ENCODE results near the gene RMC1.
"Not testable (repeated sequence)": the region's sequence is repeated elsewhere in the genome, so short reads cannot be mapped to it uniquely, and the experiment has no call there.

Gene RMC1

GRCh38 chr18:23471486-23471885 is 31.8 kb upstream of the RMC1 start:
- Histone ChIP-seq H3K4me1 (ENCODE audit: control insufficient read depth, insufficient read depth, low read length) (no peaks in the 10 kb centered on the region), H3K4me3 (ENCODE audit: low read length) (no peak overlapping the region), H3K27ac (ENCODE audit: low read length) (no peak overlapping the region), H3K27me3 (ENCODE audit: control insufficient read depth, insufficient read depth, low read length) (no peaks in the 10 kb centered on the region), H3K9me3 (ENCODE audit: control insufficient read depth, insufficient read depth, low read length) (no peaks in the 10 kb centered on the region), H3K36me3 (ENCODE audit: control insufficient read depth, insufficient read depth, low read length) (no peaks in the 10 kb centered on the region)
- no peak for DNase-seq (ENCODE audit: low read depth, low spot score)
- WGBS (ENCODE audit: insufficient coverage, insufficient read length), result 100% methylated on average over 4 of the region's 6 CpGs

GRCh38 chr18:23479829-23480505 is 23.3 kb upstream of the RMC1 start:
- WGBS (ENCODE audit: insufficient coverage, insufficient read length), result no CpG with 5 or more reads among the region's 3 CpGs
- H3K36me3 ChIP-seq (ENCODE audit: control insufficient read depth, insufficient read depth, low read length), result peaks cover 2% of the 10 kb centered on the region; the same call in 1 of the 2 replicates
- H3K4me3 ChIP-seq (ENCODE audit: low read length), result no peak overlapping the region
- H3K27ac ChIP-seq (ENCODE audit: low read length), result no peak overlapping the region
- H3K4me1 ChIP-seq (ENCODE audit: control insufficient read depth, insufficient read depth, low read length), result peaks cover 2% of the 10 kb centered on the region; the same call in 1 of the 2 replicates
- no peak for DNase-seq (ENCODE audit: low read depth, low spot score)
- no peaks in the 10 kb centered on the region for H3K27me3 ChIP-seq (ENCODE audit: control insufficient read depth, insufficient read depth, low read length)
- no peaks in the 10 kb centered on the region for H3K9me3 ChIP-seq (ENCODE audit: control insufficient read depth, insufficient read depth, low read length)

GRCh38 chr18:23484561-23485182 is 18.6 kb upstream of the RMC1 start:
- H3K27me3 ChIP-seq (ENCODE audit: control insufficient read depth, insufficient read depth, low read length), result no peaks in the 10 kb centered on the region
- H3K9me3 ChIP-seq (ENCODE audit: control insufficient read depth, insufficient read depth, low read length), result no peaks in the 10 kb centered on the region
- H3K4me3 ChIP-seq (ENCODE audit: low read length), result no peak overlapping the region
- no peak for DNase-seq (ENCODE audit: low read depth, low spot score)
- H3K4me1 ChIP-seq (ENCODE audit: control insufficient read depth, insufficient read depth, low read length), result peaks cover 2% of the 10 kb centered on the region
- H3K36me3 ChIP-seq (ENCODE audit: control insufficient read depth, insufficient read depth, low read length), result no peaks in the 10 kb centered on the region
- H3K27ac ChIP-seq (ENCODE audit: low read length), result no peak overlapping the region
- no CpG with 5 or more reads among the region's 8 CpGs for WGBS (ENCODE audit: insufficient coverage, insufficient read length)

GRCh38 chr18:23485386-23485785 is 17.9 kb upstream of the RMC1 start:
- no peaks in the 10 kb centered on the region for H3K27me3 ChIP-seq (ENCODE audit: control insufficient read depth, insufficient read depth, low read length)
- no peaks in the 10 kb centered on the region for H3K9me3 ChIP-seq (ENCODE audit: control insufficient read depth, insufficient read depth, low read length)
- no CpG with 5 or more reads among the region's 7 CpGs for WGBS (ENCODE audit: insufficient coverage, insufficient read length)
- peaks cover 2% of the 10 kb centered on the region for H3K4me1 ChIP-seq (ENCODE audit: control insufficient read depth, insufficient read depth, low read length)
- H3K27ac ChIP-seq (ENCODE audit: low read length), result no peak overlapping the region
- DNase-seq (ENCODE audit: low read depth, low spot score), result no peak
- H3K4me3 ChIP-seq (ENCODE audit: low read length), result no peak overlapping the region
- no peaks in the 10 kb centered on the region for H3K36me3 ChIP-seq (ENCODE audit: control insufficient read depth, insufficient read depth, low read length)

- WGBS (ENCODE audit: insufficient coverage, insufficient read length), result no CpG with 5 or more reads among the region's 14 CpGs
- Histone ChIP-seq H3K4me3 (ENCODE audit: low read length) (no peak overlapping the region), H3K9me3 (ENCODE audit: control insufficient read depth, insufficient read depth, low read length) (no peaks in the 10 kb centered on the region), H3K4me1 (ENCODE audit: control insufficient read depth, insufficient read depth, low read length) (peaks cover 2% of the 10 kb centered on the region), H3K36me3 (ENCODE audit: control insufficient read depth, insufficient read depth, low read length) (no peaks in the 10 kb centered on the region), H3K27ac (ENCODE audit: low read length) (no peak overlapping the region), H3K27me3 (ENCODE audit: control insufficient read depth, insufficient read depth, low read length) (no peaks in the 10 kb centered on the region)
- DNase-seq (ENCODE audit: low read depth, low spot score), result no peak
Observed at GRCh38 chr18:23487738-23488570, 15.4 kb upstream of the RMC1 start.

GRCh38 chr18:23489586-23489985 is 13.7 kb upstream of the RMC1 start:
- not testable (repeated sequence) for H3K27ac ChIP-seq (ENCODE audit: low read length); H3K36me3 ChIP-seq (ENCODE audit: control insufficient read depth, insufficient read depth, low read length); H3K4me1 ChIP-seq (ENCODE audit: control insufficient read depth, insufficient read depth, low read length); DNase-seq (ENCODE audit: low read depth, low spot score); H3K9me3 ChIP-seq (ENCODE audit: control insufficient read depth, insufficient read depth, low read length); H3K27me3 ChIP-seq (ENCODE audit: control insufficient read depth, insufficient read depth, low read length); H3K4me3 ChIP-seq (ENCODE audit: low read length)
- no CpG with 5 or more reads among the region's 5 CpGs for WGBS (ENCODE audit: insufficient coverage, insufficient read length)

GRCh38 chr18:23493654-23494053 is 9.7 kb upstream of the RMC1 start:
- H3K4me1 ChIP-seq (ENCODE audit: control insufficient read depth, insufficient read depth, low read length), result no peaks in the 10 kb centered on the region
- no peak for DNase-seq (ENCODE audit: low read depth, low spot score)
- whole genome bisulfite sequencing (ENCODE audit: insufficient coverage, insufficient read length), result no CpG with 5 or more reads among the region's 1 CpG
- no peaks in the 10 kb centered on the region for H3K27me3 ChIP-seq (ENCODE audit: control insufficient read depth, insufficient read depth, low read length)
- H3K36me3 ChIP-seq (ENCODE audit: control insufficient read depth, insufficient read depth, low read length), result no peaks in the 10 kb centered on the region
- H3K4me3 ChIP-seq (ENCODE audit: low read length), result no peak overlapping the region
- no peaks in the 10 kb centered on the region for H3K9me3 ChIP-seq (ENCODE audit: control insufficient read depth, insufficient read depth, low read length)
- H3K27ac ChIP-seq (ENCODE audit: low read length), result no peak overlapping the region

GRCh38 chr18:23494992-23495391 is 8.3 kb upstream of the RMC1 start:
- no CpG with 5 or more reads among the region's 1 CpG for WGBS (ENCODE audit: insufficient coverage, insufficient read length)
- Histone ChIP-seq H3K4me3 (ENCODE audit: low read length) (no peak overlapping the region), H3K9me3 (ENCODE audit: control insufficient read depth, insufficient read depth, low read length) (no peaks in the 10 kb centered on the region), H3K4me1 (ENCODE audit: control insufficient read depth, insufficient read depth, low read length) (no peaks in the 10 kb centered on the region), H3K36me3 (ENCODE audit: control insufficient read depth, insufficient read depth, low read length) (no peaks in the 10 kb centered on the region), H3K27ac (ENCODE audit: low read length) (no peak overlapping the region), H3K27me3 (ENCODE audit: control insufficient read depth, insufficient read depth, low read length) (no peaks in the 10 kb centered on the region)
- DNase-seq (ENCODE audit: low read depth, low spot score), result no peak

- no peak for DNase-seq (ENCODE audit: low read depth, low spot score)
- Histone ChIP-seq H3K27ac (ENCODE audit: low read length) (no peak overlapping the region), H3K36me3 (ENCODE audit: control insufficient read depth, insufficient read depth, low read length) (no peaks in the 10 kb centered on the region), H3K27me3 (ENCODE audit: control insufficient read depth, insufficient read depth, low read length) (no peaks in the 10 kb centered on the region), H3K9me3 (ENCODE audit: control insufficient read depth, insufficient read depth, low read length) (no peaks in the 10 kb centered on the region), H3K4me3 (ENCODE audit: low read length) (no peak overlapping the region), H3K4me1 (ENCODE audit: control insufficient read depth, insufficient read depth, low read length) (no peaks in the 10 kb centered on the region)
- WGBS (ENCODE audit: insufficient coverage, insufficient read length), result no CpG with 5 or more reads among the region's 12 CpGs
Observed at GRCh38 chr18:23495723-23496440, 7.4 kb upstream of the RMC1 start.

- Histone ChIP-seq H3K27ac (ENCODE audit: low read length) (no peak overlapping the region), H3K4me1 (ENCODE audit: control insufficient read depth, insufficient read depth, low read length) (no peaks in the 10 kb centered on the region), H3K36me3 (ENCODE audit: control insufficient read depth, insufficient read depth, low read length) (no peaks in the 10 kb centered on the region), H3K27me3 (ENCODE audit: control insufficient read depth, insufficient read depth, low read length) (no peaks in the 10 kb centered on the region), H3K4me3 (ENCODE audit: low read length) (no peak overlapping the region), H3K9me3 (ENCODE audit: control insufficient read depth, insufficient read depth, low read length) (no peaks in the 10 kb centered on the region)
- WGBS (ENCODE audit: insufficient coverage, insufficient read length), result no CpG with 5 or more reads among the region's 2 CpGs
- DNase-seq (ENCODE audit: low read depth, low spot score), result no peak
Observed at GRCh38 chr18:23498117-23498516, 5.2 kb upstream of the RMC1 start.

All from iPS DF 6.9 (cell line).